Subcutaneous abdominal adipose tissue (tissue), 5 donors: Measurements from ENCODE around the gene CINP.
"Not testable (repeated sequence)": the region's sequence is repeated elsewhere in the genome, so short reads cannot be mapped to it uniquely, and the experiment has no call there.

Experiments used
- H3K27ac ChIP-seq: one replicate; pipeline ENCODE4 v1.7.0; 2013; ENCODE audit warnings: low read depth, mild to moderate bottlenecking, inconsistent platforms, low read length, moderate library complexity
- H3K27me3 ChIP-seq, 5 donors: one replicate each; pipeline ENCODE4 v1.7.0; 2013; ENCODE audit warnings: low read length in 5 of 5, inconsistent platforms in 1 of 5; ENCODE audit not compliant: control insufficient read depth in 5 of 5, insufficient read depth in 4 of 5
- H3K36me3 ChIP-seq, 5 donors: one replicate each; pipeline ENCODE4 v1.7.0; 2013; ENCODE audit warnings: low read length in 5 of 5; ENCODE audit not compliant: control insufficient read depth in 5 of 5, insufficient read depth in 5 of 5
- H3K4me1 ChIP-seq, 5 donors: one replicate each; pipeline ENCODE4 v1.7.0; 2013; ENCODE audit warnings: low read length in 5 of 5, mild to moderate bottlenecking in 3 of 5, moderate library complexity in 1 of 5; ENCODE audit not compliant: control insufficient read depth in 5 of 5, insufficient read depth in 5 of 5
- H3K4me3 ChIP-seq, 5 donors: one replicate each; pipeline ENCODE4 v1.7.0; 2013; ENCODE audit warnings: low read length in 5 of 5, low read depth in 1 of 5
- H3K9ac ChIP-seq, 5 donors: one replicate each; pipeline ENCODE4 v1.7.0; 2013; ENCODE audit warnings: low read length in 5 of 5, mild to moderate bottlenecking in 4 of 5, moderate library complexity in 3 of 5
- H3K9me3 ChIP-seq, 5 donors: one replicate each; pipeline ENCODE4 v1.7.0; 2013; ENCODE audit warnings: low read length in 5 of 5; ENCODE audit not compliant: control insufficient read depth in 5 of 5
- donor health status: healthy.
- donor health status: healthy.
- donor health status: healthy.
- donor health status: healthy.
- donor health status: healthy.

The CINP gene

GRCh38 chr14:102317564-102318248 lies 45.0 kb downstream of the CINP start:
- Histone ChIP-seq H3K9me3 (no peaks in the 10 kb centered on the region), H3K9ac (peak overlapping the region in 4 of 5 donors; percentile 52 to 83 (median 65)), H3K4me3 (peak overlapping the region; percentile 73 to 79 (median 75)), H3K27ac (peak overlapping the region; percentile 65), H3K36me3 (peaks cover 0 to 2% (median 0%) of the 10 kb centered on the region in 5 donors), H3K4me1 (peaks cover 3 to 60% (median 50%) of the 10 kb centered on the region in 5 donors), H3K27me3 (no peaks in the 10 kb centered on the region)

- Histone ChIP-seq H3K27me3 (no peaks in the 10 kb centered on the region), H3K4me1 (peaks cover 3 to 59% (median 50%) of the 10 kb centered on the region in 5 donors), H3K36me3 (no peaks in the 10 kb centered on the region), H3K9me3 (no peaks in the 10 kb centered on the region), H3K9ac (peak overlapping the region; percentile 52 to 83 (median 69)), H3K4me3 (peak overlapping the region; percentile 73 to 85 (median 77)), H3K27ac (peak overlapping the region; percentile 85)
These were observed 45.7 kb downstream of the CINP start for GRCh38 chr14:102316743-102317563.

GRCh38 chr14:102316338-102316742 lies 46.4 kb downstream of the CINP start:
- H3K9ac ChIP-seq, result peak overlapping the region in 4 of 5 donors; percentile 59 to 77 (median 68)
- H3K4me1 ChIP-seq, result peaks cover 3 to 59% (median 50%) of the 10 kb centered on the region in 5 donors

GRCh38 chr14:102315121-102315520 lies 47.6 kb downstream of the CINP start:
- Histone ChIP-seq H3K4me1 (peaks cover 3 to 48% (median 41%) of the 10 kb centered on the region in 5 donors), H3K36me3 (no peaks in the 10 kb centered on the region), H3K27ac (no peak overlapping the region), H3K9ac (no peak overlapping the region), H3K4me3 (no peak overlapping the region), H3K9me3 (no peaks in the 10 kb centered on the region), H3K27me3 (no peaks in the 10 kb centered on the region)

More at GRCh38 chr14:102316338-102316742, 46.4 kb downstream of the CINP start:
- peak overlapping the region; percentile 71 to 85 (median 77) for H3K4me3 ChIP-seq
- H3K27ac ChIP-seq, result peak overlapping the region; percentile 85
- H3K9me3 ChIP-seq, result no peaks in the 10 kb centered on the region
- no peaks in the 10 kb centered on the region for H3K36me3 ChIP-seq
- H3K27me3 ChIP-seq, result no peaks in the 10 kb centered on the region

GRCh38 chr14:102314242-102315011 lies 48.3 kb downstream of the CINP start:
- no peaks in the 10 kb centered on the region for H3K27me3 ChIP-seq
- H3K27ac ChIP-seq, result peak overlapping the region; percentile 50
- no peaks in the 10 kb centered on the region for H3K9me3 ChIP-seq
- H3K9ac ChIP-seq, result peak overlapping the region; percentile 10 to 66 (median 54)
- no peaks in the 10 kb centered on the region for H3K36me3 ChIP-seq
- H3K4me1 ChIP-seq, result peaks cover 3 to 45% (median 39%) of the 10 kb centered on the region in 5 donors
- H3K4me3 ChIP-seq, result peak overlapping the region; percentile 50 to 84 (median 74)

GRCh38 chr14:102304611-102305506 lies 57.8 kb downstream of the CINP start, which contains the start of gene MOK:
TSS of gene MOK (minus strand) at chr14:102305164. CDS start at chr14:102304968, 196 bp downstream.
- Histone ChIP-seq H3K36me3 (no peaks in the 10 kb centered on the region), H3K27ac (peak within 1 kb of the TSS; percentile 54), H3K9ac (peak within 1 kb of the TSS; percentile 35 to 84 (median 76))

GRCh38 chr14:102303664-102304063 lies 59.0 kb downstream of the CINP start:
- Histone ChIP-seq H3K27ac (no peak overlapping the region), H3K27me3 (no peaks in the 10 kb centered on the region), H3K9ac (no peak overlapping the region), H3K36me3 (no peaks in the 10 kb centered on the region), H3K4me3 (no peak overlapping the region), H3K4me1 (peaks cover 0 to 7% (median 5%) of the 10 kb centered on the region in 5 donors), H3K9me3 (no peaks in the 10 kb centered on the region)

More at GRCh38 chr14:102304611-102305506, 57.8 kb downstream of the CINP start, which contains the start of gene MOK:
- no peaks in the 10 kb centered on the region for H3K27me3 ChIP-seq
- no peaks in the 10 kb centered on the region for H3K9me3 ChIP-seq
- H3K4me1 ChIP-seq, result peaks cover 0 to 7% (median 5%) of the 10 kb centered on the region in 5 donors
- peak within 1 kb of the TSS; percentile 77 to 99 (median 94) for H3K4me3 ChIP-seq

- H3K4me3 ChIP-seq, H3K4me1 ChIP-seq, H3K9ac ChIP-seq, H3K27ac ChIP-seq, H3K9me3 ChIP-seq, H3K27me3 ChIP-seq, H3K36me3 ChIP-seq: not testable (repeated sequence)
These were observed 64.2 kb downstream of the CINP start for GRCh38 chr14:102298303-102299070.
